ENCODE results near the gene RPUSD1. TPM values are rescaled to one million over a fixed set of nuclear protein-coding genes. Genes with fewer than 3 reads are reported as not detected.
"Not testable (repeated sequence)": the region's sequence is repeated elsewhere in the genome, so short reads cannot be mapped to it uniquely, and the experiment has no call there.

RPUSD1 gene, protein sequence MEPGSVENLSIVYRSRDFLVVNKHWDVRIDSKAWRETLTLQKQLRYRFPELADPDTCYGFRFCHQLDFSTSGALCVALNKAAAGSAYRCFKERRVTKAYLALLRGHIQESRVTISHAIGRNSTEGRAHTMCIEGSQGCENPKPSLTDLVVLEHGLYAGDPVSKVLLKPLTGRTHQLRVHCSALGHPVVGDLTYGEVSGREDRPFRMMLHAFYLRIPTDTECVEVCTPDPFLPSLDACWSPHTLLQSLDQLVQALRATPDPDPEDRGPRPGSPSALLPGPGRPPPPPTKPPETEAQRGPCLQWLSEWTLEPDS
- total RNA-seq, result 10 to 100 TPM; 16.1 to 71.4 (median 24.8) TPM

DNA sequence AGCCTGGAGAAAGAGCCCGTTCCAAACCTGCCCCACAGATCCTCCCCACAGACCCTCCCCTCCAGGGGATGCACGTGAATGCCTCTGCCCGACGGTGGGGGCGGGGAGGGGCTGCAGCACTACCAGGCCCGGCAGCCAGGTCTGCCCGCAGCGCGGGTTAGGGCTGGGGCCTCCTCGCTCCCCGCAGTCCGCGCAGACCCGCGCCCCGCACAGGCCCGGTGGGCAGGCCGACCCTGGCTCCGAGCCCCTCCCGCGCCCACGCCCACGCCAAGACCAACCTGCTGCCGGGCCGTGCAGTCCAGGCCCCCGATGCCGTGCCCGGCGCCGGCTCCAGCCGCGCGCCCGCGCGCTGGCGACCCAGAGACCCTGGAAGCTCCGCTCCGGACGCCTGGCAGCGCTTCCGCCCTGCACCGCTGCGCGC is at the start of gene RPUSD1:
TSS of gene RPUSD1 (minus strand) at position 404 of the 421 bp plus-strand sequence. CDS start 644 bp downstream, outside the sequence.
- in situ Hi-C loops (cut with MboI; ENCODE audit: low pct_ligation_motif_present in 1 of 4, low pct_unique_long_range_greater_than_20kb in 1 of 4, low sequenced_read_pairs in 3 of 4), result loop anchor here in 2 of 4 donors (5.0 to 10.0 kb wide), 2 partner anchors 73 to 76 kb away; partner anchors contain the start of gene METRN (in 1 of the 2)
- 0% methylated on average over 8 of the region's 45 CpGs; no CpG with 5 or more reads in 1 of the 2 donors for WGBS, 2 donors (ENCODE audit: low coverage in 1 of 2)

GRCh38 chr16:836822-837221 is 48.6 kb upstream of the RPUSD1 start:
- intact Hi-C loops (cut with DNase I; ENCODE audit: low total_unique reads), result not testable (repeated sequence)

More for the DNA sequence above, at the start of gene RPUSD1:
- H3K36me3 ChIP-seq, result no peaks in the 10 kb centered on the region
- peak within 1 kb of the TSS; percentile 65 to 99 (median 96) for H3K4me3 ChIP-seq
- H3K27me3 ChIP-seq, result peaks cover 10% of the 10 kb centered on the region
- DNase-seq, result no peak
- TF ChIP-seq POLR2AphosphoS5 (IDR thresholded peaks at IDR 0.05), result no peak
- TF ChIP-seq, protein P1, sequence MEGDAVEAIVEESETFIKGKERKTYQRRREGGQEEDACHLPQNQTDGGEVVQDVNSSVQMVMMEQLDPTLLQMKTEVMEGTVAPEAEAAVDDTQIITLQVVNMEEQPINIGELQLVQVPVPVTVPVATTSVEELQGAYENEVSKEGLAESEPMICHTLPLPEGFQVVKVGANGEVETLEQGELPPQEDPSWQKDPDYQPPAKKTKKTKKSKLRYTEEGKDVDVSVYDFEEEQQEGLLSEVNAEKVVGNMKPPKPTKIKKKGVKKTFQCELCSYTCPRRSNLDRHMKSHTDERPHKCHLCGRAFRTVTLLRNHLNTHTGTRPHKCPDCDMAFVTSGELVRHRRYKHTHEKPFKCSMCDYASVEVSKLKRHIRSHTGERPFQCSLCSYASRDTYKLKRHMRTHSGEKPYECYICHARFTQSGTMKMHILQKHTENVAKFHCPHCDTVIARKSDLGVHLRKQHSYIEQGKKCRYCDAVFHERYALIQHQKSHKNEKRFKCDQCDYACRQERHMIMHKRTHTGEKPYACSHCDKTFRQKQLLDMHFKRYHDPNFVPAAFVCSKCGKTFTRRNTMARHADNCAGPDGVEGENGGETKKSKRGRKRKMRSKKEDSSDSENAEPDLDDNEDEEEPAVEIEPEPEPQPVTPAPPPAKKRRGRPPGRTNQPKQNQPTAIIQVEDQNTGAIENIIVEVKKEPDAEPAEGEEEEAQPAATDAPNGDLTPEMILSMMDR (IDR thresholded peaks at IDR 0.05), result no peak
- no peak for TF ChIP-seq EP300 (IDR thresholded peaks at IDR 0.05; ENCODE audit: low read depth)
- no peak for TF ChIP-seq POLR2A (IDR thresholded peaks at IDR 0.05)
- H3K27ac ChIP-seq, result peak within 1 kb of the TSS; percentile 73 to 91 (median 85)
- intact Hi-C loops (cut with DNase I; ENCODE audit: low total_unique reads), result loop anchor here (5.0 kb wide), 1 partner anchor 76 kb away; no protein-coding TSS in a partner anchor
- peaks cover 14 to 22% (median 18%) of the 10 kb centered on the region in 4 donors for H3K4me1 ChIP-seq
- H3K9me3 ChIP-seq, result no peaks in the 10 kb centered on the region

GRCh38 chr16:836221-836620 is 48.0 kb upstream of the RPUSD1 start:
- peaks cover 33% of the 10 kb centered on the region for H3K27me3 ChIP-seq
- TF ChIP-seq POLR2A (IDR thresholded peaks at IDR 0.05) (no peak), EP300 (IDR thresholded peaks at IDR 0.05; ENCODE audit: low read depth) (no peak), POLR2AphosphoS5 (IDR thresholded peaks at IDR 0.05) (no peak)
- TF ChIP-seq, protein P1 (IDR thresholded peaks at IDR 0.05), result no peak
- DNase-seq, result no peak
- peaks cover 14 to 17% of the 10 kb centered on the region in 2 donors for H3K9me3 ChIP-seq
- in situ Hi-C loops (cut with MboI; ENCODE audit: low pct_ligation_motif_present in 1 of 4, low pct_unique_long_range_greater_than_20kb in 1 of 4, low sequenced_read_pairs in 3 of 4), result no loop called here
- H3K4me3 ChIP-seq, result no peak overlapping the region
- H3K36me3 ChIP-seq, result no peaks in the 10 kb centered on the region
- no peak overlapping the region for H3K27ac ChIP-seq
- WGBS, 2 donors (ENCODE audit: low coverage in 1 of 2), result 80 to 91% methylated on average over 1 to 4 of the region's 4 CpGs
- peaks cover 0 to 12% (median 9%) of the 10 kb centered on the region in 4 donors for H3K4me1 ChIP-seq
- intact Hi-C loops (cut with DNase I; ENCODE audit: low total_unique reads), result no loop called here

More at GRCh38 chr16:836822-837221, 48.6 kb upstream of the RPUSD1 start:
- peaks cover 14 to 17% of the 10 kb centered on the region in 2 donors for H3K9me3 ChIP-seq
- H3K4me1 ChIP-seq; H3K27ac ChIP-seq; H3K36me3 ChIP-seq; DNase-seq; in situ Hi-C loops (cut with MboI; ENCODE audit: low pct_ligation_motif_present in 1 of 4, low pct_unique_long_range_greater_than_20kb in 1 of 4, low sequenced_read_pairs in 3 of 4); H3K4me3 ChIP-seq: not testable (repeated sequence)
- peaks cover 33% of the 10 kb centered on the region for H3K27me3 ChIP-seq
- 92 to 100% methylated on average over 2 to 3 of the region's 3 CpGs for WGBS, 2 donors (ENCODE audit: low coverage in 1 of 2)

- Histone ChIP-seq H3K9me3 (peaks cover 14 to 17% of the 10 kb centered on the region in 2 donors), H3K4me1 (peaks cover 0 to 12% (median 9%) of the 10 kb centered on the region in 4 donors), H3K27ac (no peak overlapping the region), H3K4me3 (no peak overlapping the region), H3K36me3 (no peaks in the 10 kb centered on the region), H3K27me3 (peaks cover 31% of the 10 kb centered on the region)
- intact Hi-C loops (cut with DNase I; ENCODE audit: low total_unique reads), result no loop called here
- TF ChIP-seq, protein P1 (IDR thresholded peaks at IDR 0.05), result no peak
- TF ChIP-seq EP300 (IDR thresholded peaks at IDR 0.05; ENCODE audit: low read depth) (no peak), POLR2AphosphoS5 (IDR thresholded peaks at IDR 0.05) (no peak), POLR2A (IDR thresholded peaks at IDR 0.05) (no peak)
- WGBS, 2 donors (ENCODE audit: low coverage in 1 of 2), result 84% methylated on average over 7 of the region's 10 CpGs; no CpG with 5 or more reads in 1 of the 2 donors
- no peak for DNase-seq
- in situ Hi-C loops (cut with MboI; ENCODE audit: low pct_ligation_motif_present in 1 of 4, low pct_unique_long_range_greater_than_20kb in 1 of 4, low sequenced_read_pairs in 3 of 4), result no loop called here
Measured at GRCh38 chr16:835373-835772, 47.2 kb upstream of the RPUSD1 start.

Data from transverse colon (tissue), 4 donors.